Occipital lobe (tissue), 2 donors: ENCODE measurements around the gene FBLN2. TPM values are rescaled to one million over a fixed set of nuclear protein-coding genes. Genes with fewer than 3 reads are reported as not detected.
"Not testable (repeated sequence)": the region's sequence is repeated elsewhere in the genome, so short reads cannot be mapped to it uniquely, and the experiment has no call there.

Experiments used
- DNase-seq: peaks from one replicate; lab custom pipeline; 2025; lab: John Stamatoyannopoulos, UW
- total RNA-seq: library from RNA; depleted of rRNA; stranded (reverse); fragments of >200 nt; gene quantifications from one replicate; pipeline ENCODE4 v1.2.3, GENCODE V29; 2014

The FBLN2 gene
- total RNA-seq, 1 donor from 2014 or later = 9.4 TPM

DNA sequence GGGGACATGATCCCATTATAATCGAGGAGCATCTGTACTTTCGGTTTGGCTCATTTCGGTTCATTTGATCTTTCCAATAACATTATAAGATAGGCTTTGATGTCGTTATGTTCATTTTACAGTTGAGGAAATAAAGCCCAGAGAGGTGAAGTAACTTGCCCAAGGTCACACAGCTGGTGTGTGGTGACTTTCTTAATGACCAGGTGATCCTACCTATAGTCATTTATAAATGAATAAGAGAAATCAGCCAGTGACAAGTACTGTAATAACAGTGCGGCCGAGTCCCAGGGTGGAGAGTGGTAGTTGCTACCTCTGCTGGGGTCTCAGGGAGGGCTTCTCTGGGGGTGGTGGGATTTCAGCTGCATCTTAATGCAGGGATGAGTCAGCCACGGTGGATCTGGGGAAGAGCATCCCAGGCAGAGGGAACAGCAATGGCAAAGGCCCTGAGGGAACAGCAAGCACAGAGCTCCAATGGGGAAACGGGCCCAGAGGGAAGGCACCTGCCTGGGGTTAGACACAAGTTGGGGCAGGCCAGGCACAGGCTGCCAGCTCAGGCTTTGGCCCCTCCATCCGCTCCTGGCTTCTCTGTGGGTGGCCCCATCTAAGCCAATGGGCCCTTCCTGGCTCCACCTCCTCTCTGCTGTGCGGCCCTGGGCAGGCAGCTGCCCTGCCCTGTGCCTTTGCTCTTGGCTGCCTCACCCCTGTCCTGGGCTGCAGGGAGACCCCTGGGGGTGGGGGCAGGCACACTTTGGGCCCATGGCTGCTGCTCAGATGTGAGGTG lies 1.1 kb upstream of the FBLN2 start:
- no peak for DNase-seq

GRCh38 chr3:13549623-13550422 lies 898 bp downstream of the FBLN2 start:
- DNase-seq = no peak

DNA sequence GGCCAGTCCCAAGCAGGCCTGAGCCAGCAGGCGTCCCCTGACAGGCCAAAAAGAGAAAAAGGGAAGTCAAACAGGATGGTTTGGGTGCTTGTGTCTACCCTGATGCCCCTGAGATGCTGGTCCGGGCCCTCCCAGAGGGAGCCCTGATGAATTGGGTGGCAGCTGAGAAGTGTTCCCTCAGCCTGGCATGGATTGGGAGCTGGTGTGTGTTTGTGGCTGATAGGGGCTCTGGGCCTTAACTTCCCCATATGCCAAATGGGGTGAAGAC lies 1.4 kb downstream of the FBLN2 start:
- no peak for DNase-seq

- no peak for DNase-seq
Measured at GRCh38 chr3:13550791-13551360, 2.0 kb downstream of the FBLN2 start.

DNA sequence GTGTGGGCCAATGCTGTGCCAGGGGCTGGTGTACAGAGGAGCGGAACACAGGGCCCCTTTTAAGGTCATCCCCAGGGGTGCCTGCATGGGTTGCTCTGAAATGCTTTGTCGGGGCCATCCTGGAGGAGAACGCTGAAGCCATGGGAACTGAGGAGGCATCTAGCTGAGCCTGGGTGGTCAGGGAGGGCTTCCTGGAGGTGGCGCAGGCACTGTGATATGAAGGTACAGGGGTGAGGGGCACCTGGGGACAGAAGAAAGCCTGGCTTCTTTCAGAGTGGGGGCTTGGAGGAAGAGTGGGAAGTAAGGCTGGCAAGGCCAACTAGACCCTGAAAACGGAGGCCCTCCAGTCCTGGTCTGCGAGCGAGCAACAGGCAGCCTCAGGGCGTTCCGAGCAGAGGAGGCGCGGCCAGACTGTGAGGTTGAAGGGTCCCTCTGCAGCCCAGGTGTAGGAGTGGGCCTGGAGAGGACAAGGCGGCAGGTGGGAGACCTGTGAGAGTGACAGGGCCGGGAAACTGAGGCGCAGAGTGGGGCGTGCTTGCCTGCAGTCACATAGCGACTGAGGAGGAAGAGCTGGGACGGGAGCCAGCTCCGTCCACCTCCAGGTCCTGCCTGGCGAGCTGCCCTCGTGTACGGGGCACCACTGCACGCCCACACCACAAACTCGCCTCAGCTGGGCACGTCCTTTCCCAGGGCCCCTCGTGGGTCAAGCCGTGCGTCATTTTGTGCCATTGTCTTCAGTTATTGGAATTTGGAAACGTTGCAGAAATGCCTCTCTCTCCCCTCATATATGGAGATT lies 4.1 kb downstream of the FBLN2 start:
- DNase-seq = no peak

GRCh38 chr3:13553686-13554085 lies 4.8 kb downstream of the FBLN2 start:
- DNase-seq = no peak

DNA sequence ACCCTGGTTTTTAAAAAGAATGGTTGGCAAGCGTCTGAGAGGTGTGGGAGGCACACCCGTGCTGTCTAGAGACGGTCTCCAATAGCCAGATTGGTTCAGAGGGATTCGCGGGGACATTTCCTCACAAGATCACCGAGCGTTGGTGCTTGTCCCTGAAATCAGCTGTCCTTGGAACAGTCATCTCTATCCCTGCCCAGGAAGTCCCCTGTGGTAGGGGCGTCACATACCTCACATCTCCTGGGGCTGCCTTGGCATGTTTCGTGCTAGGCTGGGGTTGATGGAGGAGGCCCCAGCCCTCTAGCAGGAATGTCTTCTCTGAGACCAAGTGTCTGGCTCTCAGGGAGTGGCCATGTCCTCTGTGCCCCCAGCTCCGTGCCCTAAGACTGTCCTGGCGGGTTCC lies 6.8 kb downstream of the FBLN2 start:
- DNase-seq = no peak

GRCh38 chr3:13556207-13556606 lies 7.3 kb downstream of the FBLN2 start:
- DNase-seq = no peak

- no peak for DNase-seq
Measured at GRCh38 chr3:13556917-13557316, 8.0 kb downstream of the FBLN2 start.

GRCh38 chr3:13557417-13557816 lies 8.5 kb downstream of the FBLN2 start:
- DNase-seq = no peak

- no peak for DNase-seq
Measured at GRCh38 chr3:13557926-13558325, 9.0 kb downstream of the FBLN2 start.

DNA sequence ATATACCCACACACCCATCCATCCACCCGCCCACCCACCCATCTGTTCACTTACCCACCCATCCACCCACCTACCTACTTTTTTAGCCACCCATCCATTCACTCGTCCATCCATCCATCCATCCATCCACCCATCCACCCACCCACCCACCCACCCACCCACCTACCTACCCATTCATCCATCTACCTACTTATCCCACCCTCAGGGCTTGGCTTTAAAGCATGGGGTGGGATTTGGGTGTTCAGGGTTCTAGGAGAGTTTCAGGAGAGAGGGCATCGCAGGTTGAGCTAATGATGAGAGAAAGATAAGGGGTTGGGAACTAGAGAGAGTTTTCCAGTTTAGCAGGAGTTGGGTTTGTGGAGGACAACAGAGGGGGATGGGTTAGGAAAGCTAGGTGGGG lies 9.7 kb downstream of the FBLN2 start:
- DNase-seq = no peak

DNA sequence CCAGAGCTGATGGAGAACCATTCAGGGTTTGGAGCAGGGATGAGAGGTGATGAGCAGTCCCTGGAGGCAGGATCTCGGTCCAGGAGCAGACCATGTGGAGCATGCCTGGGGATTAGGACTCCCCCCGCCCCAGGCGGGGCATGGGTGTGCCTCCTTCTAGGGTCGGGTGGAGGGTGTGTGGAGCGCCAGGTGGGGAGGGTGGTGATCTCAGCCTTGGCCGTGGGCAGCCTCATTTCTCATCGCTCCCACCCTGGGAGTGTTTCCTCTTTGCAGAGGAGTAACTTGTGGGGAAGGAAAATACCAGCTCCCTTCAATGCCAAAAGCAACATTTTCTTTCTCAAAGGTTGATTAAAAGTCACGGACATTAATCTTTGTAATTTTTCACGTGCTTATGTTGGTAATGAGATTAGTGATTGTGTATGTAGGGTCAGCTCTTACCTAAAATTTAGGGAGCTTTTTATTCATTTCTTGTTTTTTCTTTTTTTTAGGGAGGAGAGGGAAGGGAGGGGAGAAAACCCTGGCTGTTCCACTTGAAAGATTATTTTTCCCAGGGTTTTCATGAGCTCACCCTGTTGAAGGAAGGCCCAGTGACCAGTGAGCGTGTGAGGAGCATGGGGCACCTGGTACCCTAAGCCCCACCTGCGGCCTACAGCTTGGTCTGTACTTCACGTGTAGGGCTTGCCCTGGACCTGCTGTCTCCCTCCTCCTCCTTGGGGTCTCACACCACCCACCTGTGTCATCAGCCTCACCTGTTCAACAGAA lies 11.0 kb downstream of the FBLN2 start:
- no peak for DNase-seq

DNA sequence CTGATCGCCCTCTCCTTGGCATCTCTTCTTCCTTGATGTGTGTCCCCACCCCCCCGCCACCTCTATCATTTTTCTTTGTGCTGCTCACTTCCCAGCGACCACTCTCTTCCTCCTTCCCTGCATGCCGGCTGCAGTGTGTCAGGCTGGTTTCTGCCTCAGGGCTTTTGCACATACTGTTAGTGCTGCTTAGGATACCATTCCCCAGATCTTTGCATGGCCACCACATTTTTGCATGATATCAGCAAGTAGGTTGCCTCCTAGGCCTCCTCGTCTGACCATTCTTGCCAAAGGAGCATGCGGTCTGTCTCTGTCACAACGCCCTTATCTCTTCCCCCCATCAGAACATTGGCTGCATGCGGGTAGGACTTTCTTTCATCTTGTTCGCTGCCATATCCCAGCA lies 12.5 kb downstream of the FBLN2 start:
- no peak for DNase-seq

DNA sequence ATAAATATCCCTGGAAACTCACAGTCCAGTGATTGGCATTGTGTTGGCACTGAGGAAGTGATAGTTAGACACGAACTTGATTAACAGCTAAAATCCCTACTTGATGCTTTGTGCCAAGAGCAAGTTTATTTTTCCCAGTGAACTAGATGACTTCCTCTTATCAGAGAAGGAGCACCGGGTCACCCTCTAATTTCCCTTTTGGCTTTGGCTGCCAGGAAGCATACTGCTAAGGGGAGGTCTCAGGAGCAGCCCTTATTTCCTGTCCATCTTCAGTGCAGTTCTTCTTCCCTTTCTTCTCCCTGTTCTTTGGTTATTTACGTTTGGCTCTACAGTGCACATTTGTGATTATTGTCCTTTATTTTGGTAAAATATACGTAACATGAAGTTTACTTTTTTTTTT lies 13.0 kb downstream of the FBLN2 start:
- DNase-seq = no peak

- DNase-seq = not testable (repeated sequence)
Measured at GRCh38 chr3:13562421-13562820, 13.5 kb downstream of the FBLN2 start.

- DNase-seq = no peak
Measured at GRCh38 chr3:13563321-13563720, 14.4 kb downstream of the FBLN2 start.

GRCh38 chr3:13563911-13564310 lies 15.0 kb downstream of the FBLN2 start:
- no peak for DNase-seq

GRCh38 chr3:13564751-13565560 lies 16.0 kb downstream of the FBLN2 start:
- DNase-seq = no peak
